HG03565 (cell line): ENCODE results near the gene CPEB2.

Experiments used
- ATAC-seq: cut with Tn5 transposase; IDR thresholded peaks from one replicate; pipeline ENCODE4 v1.9.1; 2021; ENCODE audit warnings: mild to moderate bottlenecking, moderate library complexity; ENCODE audit not compliant: unreplicated experiment

Gene CPEB2

GRCh38 chr4:15001869-15002658 is at the start of gene CPEB2:
Gene CPEB2, plus strand, starts transcription at chr4:15002481. Its CDS starts 193 bp downstream, at chr4:15002674.
- ATAC-seq: peak; percentile 55

GRCh38 chr4:14958436-14958835 is 43.8 kb upstream of the CPEB2 start:
- no peak for ATAC-seq

- ATAC-seq: no peak
Measured at GRCh38 chr4:14961292-14961691, 41.0 kb upstream of the CPEB2 start.

GRCh38 chr4:14965071-14965470 is 37.2 kb upstream of the CPEB2 start:
- no peak for ATAC-seq

- no peak for ATAC-seq
Measured at GRCh38 chr4:14967982-14968381, 34.3 kb upstream of the CPEB2 start.

GRCh38 chr4:14977830-14978229 is 24.5 kb upstream of the CPEB2 start:
- ATAC-seq: no peak

- no peak for ATAC-seq
Measured at GRCh38 chr4:14984448-14984847, 17.8 kb upstream of the CPEB2 start.

- no peak for ATAC-seq
Measured at GRCh38 chr4:14985161-14985560, 17.1 kb upstream of the CPEB2 start.

- no peak for ATAC-seq
Measured at GRCh38 chr4:14985843-14986242, 16.4 kb upstream of the CPEB2 start.

- ATAC-seq: no peak
Measured at GRCh38 chr4:14987054-14987453, 15.2 kb upstream of the CPEB2 start.

GRCh38 chr4:14990484-14990883 is 11.8 kb upstream of the CPEB2 start:
- no peak for ATAC-seq

GRCh38 chr4:14994242-14994641 is 8.0 kb upstream of the CPEB2 start:
- ATAC-seq: no peak

GRCh38 chr4:15001248-15001868 is 923 bp upstream of the CPEB2 start:
- peak; percentile 20 for ATAC-seq

GRCh38 chr4:15002659-15003400 is 549 bp downstream of the CPEB2 start:
- peak; percentile 18 for ATAC-seq

GRCh38 chr4:15003401-15003890 is 1.2 kb downstream of the CPEB2 start:
- ATAC-seq: peak; percentile 4

GRCh38 chr4:15003891-15004738 is 1.8 kb downstream of the CPEB2 start:
- ATAC-seq: no peak

GRCh38 chr4:15004739-15005301 is 2.5 kb downstream of the CPEB2 start:
- no peak for ATAC-seq

- no peak for ATAC-seq
Measured at GRCh38 chr4:15005474-15006115, 3.3 kb downstream of the CPEB2 start.

GRCh38 chr4:15006416-15007024 is 4.2 kb downstream of the CPEB2 start:
- ATAC-seq: no peak
